Pancreas (tissue), 10 donors: Measurements from ENCODE around the gene TMEM59. TPM values are rescaled to one million over a fixed set of nuclear protein-coding genes. Genes with fewer than 3 reads are reported as not detected.

Source experiments
- ATAC-seq, 4 donors: fragments of 200-7000 bp; cut with Tn5 transposase; one replicate each; pipeline versions ENCODE4 v1.8.0 to v1.9.1; 2020; ENCODE audit warnings: mild to moderate bottlenecking in 4 of 4, moderate library complexity in 4 of 4
- DNase-seq, 6 donors: peaks; one replicate each; pipeline ENCODE4 v3.0.0-alpha.2; 2020
- FAIRE-seq: peaks from 2 replicates; lab custom pipeline; 2012; peaks lifted over from hg19 to GRCh38; lab: Jason Lieb, UNC
- H3K27ac ChIP-seq, 4 donors: fragments of 200-600 bp; sonication (generic); 1 replicate in 3 of 4; 2 replicates in 1 of 4; pipeline versions ENCODE4 v1.5.0 to v1.8.0; 2020
- H3K27me3 ChIP-seq, 4 donors: fragments of 200-600 bp; one replicate each; pipeline ENCODE4 v1.8.0; 2021
- H3K36me3 ChIP-seq, 3 donors: fragments of 200-600 bp; sonication (generic) in 1 of 3; one replicate each; pipeline versions ENCODE4 v1.5.0 to v1.8.0; 2020 to 2021
- H3K4me1 ChIP-seq, 3 donors: fragments of 200-600 bp; one replicate each; pipeline ENCODE4 v1.8.0; 2021
- H3K4me3 ChIP-seq, 4 donors: fragments of 200-600 bp; sonication (generic) in 2 of 4; one replicate each; pipeline versions ENCODE4 v1.5.0 to v1.8.0; 2020 to 2021
- H3K9me3 ChIP-seq, 4 donors: fragments of 200-600 bp; one replicate each; pipeline ENCODE4 v1.8.0; 2021
- WGBS, 2 donors: extraction: QIAGEN DNeasy Blood & Tissue Kit; methylation state at CpG; one replicate each; pipeline ENCODE4 v1.1.7; 2013; 5-methylcytosine and 5-hydroxymethylcytosine counted together
- intact Hi-C, 3 donors: fragments of 100-400 bp; cut with DNase I; formaldehyde crosslinking; loops; one replicate each; pipeline versions ENCODE4 v1.11.1 to v1.14.2; 2022
- polyA plus RNA-seq, 2 donors: library from polyadenylated mRNA; stranded (reverse); fragments of 200-250 nt; gene quantifications; one replicate each; pipeline ENCODE4 v1.2.3, GENCODE V29; 2013
- total RNA-seq, 6 donors: library from RNA; stranded (reverse); fragmentation: NEBNext Ultra II Directional in 4 of 6; extraction: Animal tissue kit (Norgen Biotek cat#: 25700) in 4 of 6; gene quantifications; one replicate each; pipeline versions ENCODE4 v1.2.1 to v1.2.4, GENCODE V29; 2021 to 2023
- TF ChIP-seq, protein P1 (sequence below), 4 donors: fragments of 200-600 bp; sonication (generic) in 3 of 4; IDR thresholded peaks; one replicate each; pipeline versions ENCODE4 v1.5.0 to v1.8.0; 2021; ENCODE audit warnings: antibody characterized with exemption in 4 of 4
- donor health status: healthy with polysubstance abuse.
- donor health status: DM: no; HTN: no; CAD: no; lungs with moderate emphysema.
- donor health status: DM: no; HTN: no; CAD: no.
- donor health status: control.
- donor health status: control.
- donor health status: Bipolar disorder and iron deficiency.
- donor health status: DM: yes; HTN: yes; CAD: no.
- donor health status: DM: no; HTN: no; CAD: no.
- donor health status: DM: no; HTN: no; CAD: no.
- donor health status: DM: yes; HTN: yes; CAD: no.

The TMEM59 gene
- total and polyA plus RNA-seq, 8 donors: 59.9 to 316 (median 232) TPM

DNA sequence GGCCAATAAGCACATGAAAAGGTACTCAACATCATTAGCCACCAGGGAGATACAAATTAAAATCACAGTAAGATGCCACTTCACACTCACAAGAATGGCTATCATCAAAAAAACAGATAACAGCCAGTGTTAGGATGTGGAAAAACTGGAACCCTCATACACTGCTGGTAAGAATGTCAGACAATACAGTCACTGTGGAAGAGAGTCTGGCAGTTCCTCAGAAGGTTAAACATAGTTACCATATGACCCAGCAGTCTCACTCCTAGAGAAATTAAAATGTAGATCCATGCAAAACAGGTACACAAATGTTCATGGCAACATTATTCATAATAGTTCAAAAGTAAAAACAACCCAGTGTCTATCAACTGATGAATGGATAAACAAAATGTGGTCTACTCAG is 68.3 kb downstream of the TMEM59 start:
- TF ChIP-seq, protein P1, sequence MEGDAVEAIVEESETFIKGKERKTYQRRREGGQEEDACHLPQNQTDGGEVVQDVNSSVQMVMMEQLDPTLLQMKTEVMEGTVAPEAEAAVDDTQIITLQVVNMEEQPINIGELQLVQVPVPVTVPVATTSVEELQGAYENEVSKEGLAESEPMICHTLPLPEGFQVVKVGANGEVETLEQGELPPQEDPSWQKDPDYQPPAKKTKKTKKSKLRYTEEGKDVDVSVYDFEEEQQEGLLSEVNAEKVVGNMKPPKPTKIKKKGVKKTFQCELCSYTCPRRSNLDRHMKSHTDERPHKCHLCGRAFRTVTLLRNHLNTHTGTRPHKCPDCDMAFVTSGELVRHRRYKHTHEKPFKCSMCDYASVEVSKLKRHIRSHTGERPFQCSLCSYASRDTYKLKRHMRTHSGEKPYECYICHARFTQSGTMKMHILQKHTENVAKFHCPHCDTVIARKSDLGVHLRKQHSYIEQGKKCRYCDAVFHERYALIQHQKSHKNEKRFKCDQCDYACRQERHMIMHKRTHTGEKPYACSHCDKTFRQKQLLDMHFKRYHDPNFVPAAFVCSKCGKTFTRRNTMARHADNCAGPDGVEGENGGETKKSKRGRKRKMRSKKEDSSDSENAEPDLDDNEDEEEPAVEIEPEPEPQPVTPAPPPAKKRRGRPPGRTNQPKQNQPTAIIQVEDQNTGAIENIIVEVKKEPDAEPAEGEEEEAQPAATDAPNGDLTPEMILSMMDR (IDR thresholded peaks at IDR 0.05): no peak
- no peak overlapping the region for H3K4me3 ChIP-seq
- H3K36me3 ChIP-seq: no peaks in the 10 kb centered on the region
- DNase-seq (no peak), FAIRE-seq (no peak), ATAC-seq (no peak)
- H3K9me3 ChIP-seq: no peaks in the 10 kb centered on the region
- intact Hi-C loops: no loop called here
- H3K27me3 ChIP-seq: no peaks in the 10 kb centered on the region
- H3K4me1 ChIP-seq: peaks cover 0 to 7% (median 0%) of the 10 kb centered on the region in 3 donors
- H3K27ac ChIP-seq: no peak overlapping the region

DNA sequence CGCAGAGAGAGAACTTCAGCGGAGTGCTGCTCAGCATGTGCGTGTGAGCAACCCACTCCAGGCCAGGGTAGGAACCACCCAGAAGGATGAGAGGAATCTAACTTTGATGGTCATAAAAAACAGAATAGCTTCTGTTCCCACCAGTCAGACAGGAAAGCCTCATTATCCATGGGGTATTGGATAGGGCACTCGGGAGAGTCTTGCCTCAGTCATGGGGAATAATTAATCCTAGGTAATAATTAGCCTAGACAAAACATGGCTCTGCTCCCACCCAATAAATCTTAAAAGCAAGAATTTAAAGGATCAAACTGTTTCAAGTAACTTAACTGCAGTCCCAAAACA is 70.3 kb downstream of the TMEM59 start:
- Histone ChIP-seq H3K4me1 (peaks cover 0 to 7% (median 0%) of the 10 kb centered on the region in 3 donors), H3K4me3 (peak overlapping the region in 3 of 4 donors; percentile 19 to 42 (median 33)), H3K27me3 (no peaks in the 10 kb centered on the region), H3K27ac (peak overlapping the region; percentile 56 to 75 (median 72)), H3K36me3 (no peaks in the 10 kb centered on the region), H3K9me3 (no peaks in the 10 kb centered on the region)
- WGBS, 2 donors: 13 to 24% methylated on average over 4 of the region's 4 CpGs
- FAIRE-seq: no peak
- intact Hi-C loops: no loop called here
- TF ChIP-seq, protein P1 (IDR thresholded peaks at IDR 0.05): no peak
- DNase-seq: no peak
- ATAC-seq: peak; percentile 66 to 80 (median 75)

DNA sequence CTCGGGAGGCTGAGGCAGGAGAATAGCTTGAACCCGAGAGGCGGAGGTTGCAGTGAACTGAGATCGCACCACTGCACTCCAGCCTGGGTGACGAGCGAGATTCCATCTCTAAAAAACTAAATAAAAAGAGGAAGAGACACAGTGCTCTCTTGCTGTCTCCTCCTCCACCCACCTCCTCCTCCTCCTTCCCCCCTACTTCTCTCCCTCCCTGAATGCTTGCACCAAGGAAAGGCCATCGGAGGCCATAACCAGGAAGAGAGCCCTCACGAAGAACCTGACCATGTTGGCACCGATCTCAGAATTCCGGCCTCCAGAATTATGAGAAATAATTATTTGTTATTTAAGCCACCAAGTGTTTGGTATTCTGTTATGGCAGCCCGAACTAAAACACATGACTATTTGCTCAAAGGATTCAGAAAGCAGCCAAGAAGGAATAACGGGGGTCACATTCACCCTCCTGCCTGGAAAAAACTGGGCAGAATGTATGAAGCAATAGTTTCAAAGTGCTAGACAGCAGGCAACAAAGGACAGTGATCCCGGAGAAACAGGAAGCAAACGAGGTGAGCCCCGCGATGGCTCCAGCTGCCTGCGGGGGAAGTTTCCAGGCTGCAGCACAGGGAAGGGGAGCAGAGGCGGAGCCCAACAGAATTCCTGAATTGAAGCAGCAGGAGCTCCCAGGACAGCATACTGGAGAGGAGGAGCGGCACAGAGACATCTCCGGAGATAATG is 70.8 kb downstream of the TMEM59 start:
- WGBS, 2 donors: 38 to 40% methylated on average over 19 to 20 of the region's 20 CpGs
- H3K27me3 ChIP-seq: no peaks in the 10 kb centered on the region
- peak overlapping the region; percentile 56 to 75 (median 72) for H3K27ac ChIP-seq
- ATAC-seq (peak; percentile 71 to 88 (median 84)), DNase-seq (peak in 5 of 6 donors; percentile 16 to 63 (median 30)), FAIRE-seq (no peak)
- H3K4me3 ChIP-seq: peak overlapping the region in 3 of 4 donors; percentile 19 to 42 (median 33)
- no peaks in the 10 kb centered on the region for H3K36me3 ChIP-seq
- H3K4me1 ChIP-seq: peaks cover 0 to 7% (median 0%) of the 10 kb centered on the region in 3 donors
- intact Hi-C loops: no loop called here
- no peaks in the 10 kb centered on the region for H3K9me3 ChIP-seq
- TF ChIP-seq, protein P1 (IDR thresholded peaks at IDR 0.05): no peak

DNA sequence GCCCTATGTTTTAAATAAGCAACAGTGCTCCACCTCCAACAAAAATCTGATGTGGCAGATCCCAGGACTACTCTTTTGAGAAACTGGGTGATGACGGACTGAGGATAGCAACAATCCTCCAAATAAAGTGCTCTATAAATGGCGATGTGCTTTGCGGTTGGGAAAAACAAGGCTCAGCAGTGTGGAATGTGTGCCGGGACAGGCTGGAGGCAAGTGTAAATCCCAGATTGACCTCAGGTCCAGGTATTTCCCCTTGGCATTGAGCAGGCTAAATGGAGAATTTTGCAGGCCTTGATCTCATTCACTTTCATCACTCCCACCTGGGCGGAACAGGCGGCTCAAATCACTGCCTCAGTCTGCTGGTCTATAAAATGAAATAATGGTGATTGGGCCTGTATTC is 71.8 kb downstream of the TMEM59 start:
- no peaks in the 10 kb centered on the region for H3K9me3 ChIP-seq
- no peak for FAIRE-seq
- no peak overlapping the region for H3K27ac ChIP-seq
- no peaks in the 10 kb centered on the region for H3K36me3 ChIP-seq
- 93 to 96% methylated on average over 6 of the region's 6 CpGs for WGBS, 2 donors
- no peak for DNase-seq
- H3K27me3 ChIP-seq: no peaks in the 10 kb centered on the region
- H3K4me1 ChIP-seq: peaks cover 0 to 7% (median 0%) of the 10 kb centered on the region in 3 donors
- ATAC-seq: no peak
- intact Hi-C loops: no loop called here
- H3K4me3 ChIP-seq: no peak overlapping the region
- TF ChIP-seq, protein P1 (IDR thresholded peaks at IDR 0.05): no peak
